ENCODE data around the gene SLC1A3.

- TF ChIP-seq, protein P1, sequence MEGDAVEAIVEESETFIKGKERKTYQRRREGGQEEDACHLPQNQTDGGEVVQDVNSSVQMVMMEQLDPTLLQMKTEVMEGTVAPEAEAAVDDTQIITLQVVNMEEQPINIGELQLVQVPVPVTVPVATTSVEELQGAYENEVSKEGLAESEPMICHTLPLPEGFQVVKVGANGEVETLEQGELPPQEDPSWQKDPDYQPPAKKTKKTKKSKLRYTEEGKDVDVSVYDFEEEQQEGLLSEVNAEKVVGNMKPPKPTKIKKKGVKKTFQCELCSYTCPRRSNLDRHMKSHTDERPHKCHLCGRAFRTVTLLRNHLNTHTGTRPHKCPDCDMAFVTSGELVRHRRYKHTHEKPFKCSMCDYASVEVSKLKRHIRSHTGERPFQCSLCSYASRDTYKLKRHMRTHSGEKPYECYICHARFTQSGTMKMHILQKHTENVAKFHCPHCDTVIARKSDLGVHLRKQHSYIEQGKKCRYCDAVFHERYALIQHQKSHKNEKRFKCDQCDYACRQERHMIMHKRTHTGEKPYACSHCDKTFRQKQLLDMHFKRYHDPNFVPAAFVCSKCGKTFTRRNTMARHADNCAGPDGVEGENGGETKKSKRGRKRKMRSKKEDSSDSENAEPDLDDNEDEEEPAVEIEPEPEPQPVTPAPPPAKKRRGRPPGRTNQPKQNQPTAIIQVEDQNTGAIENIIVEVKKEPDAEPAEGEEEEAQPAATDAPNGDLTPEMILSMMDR (IDR thresholded peaks at IDR 0.05) = no peak
- TF ChIP-seq POLR2A (IDR thresholded peaks at IDR 0.05) = no peak
These were observed 17.9 kb downstream of the SLC1A3 start for GRCh38 chr5:36624277-36624676.
